Breast epithelium (tissue), 3 donors: ENCODE measurements around the gene PDLIM7.

Experiments used
- CTCF ChIP-seq, 3 donors: fragments of 450-650 bp; IDR thresholded peaks; one replicate each; pipeline ENCODE4 v1.5.1; 2016 to 2017; ENCODE audit warnings: antibody characterized with exemption in 3 of 3, mild to moderate bottlenecking in 3 of 3, moderate library complexity in 3 of 3
- POLR2A ChIP-seq: fragments of 450-650 bp; IDR thresholded peaks from one replicate; pipeline ENCODE4 v1.6.1; 2016; ENCODE audit warnings: antibody characterized with exemption, mild to moderate bottlenecking, moderate library complexity

GRCh38 chr5:177472460-177473442, 24.7 kb downstream of the PDLIM7 start:
- TF ChIP-seq CTCF (IDR thresholded peaks at IDR 0.05) (no peak), POLR2A (no peak)
